Keratinocyte (primary cell): Measurements from ENCODE around the gene ACER3. TPM values are rescaled to one million over a fixed set of nuclear protein-coding genes. Genes with fewer than 3 reads are reported as not detected.

ENCODE experiments used
- DNase-seq: peaks from one replicate; pipeline ENCODE4 v3.0.0-alpha.2; 2011; ENCODE audit warnings: low read depth, missing footprints, low spot score
- FAIRE-seq: peaks from 2 replicates; lab custom pipeline; 2011; peaks lifted over from hg19 to GRCh38; lab: Jason Lieb, UNC
- H2AFZ ChIP-seq: 2 replicates; pipeline ENCODE4 v1.6.0; 2012; ENCODE audit warnings: low read length, control low read depth, inconsistent platforms; ENCODE audit not compliant: control insufficient read depth
- H3K27ac ChIP-seq: 2 replicates; pipeline ENCODE4 v1.5.1; 2011; ENCODE audit warnings: low read length; ENCODE audit not compliant: control insufficient read depth, insufficient read depth
- H3K27me3 ChIP-seq: 3 replicates; pipeline ENCODE4 v1.6.0; 2011; ENCODE audit warnings: low read length; ENCODE audit not compliant: control insufficient read depth, insufficient read depth; ENCODE audit errors: extremely low read depth
- H3K36me3 ChIP-seq, 2 experiments: 2 replicates in 1 of 2; 3 replicates in 1 of 2; pipeline ENCODE4 v1.5.1; 2011; ENCODE audit warnings: low read length in 2 of 2, mild to moderate bottlenecking in 1 of 2; ENCODE audit not compliant: control insufficient read depth in 2 of 2, insufficient read depth in 2 of 2; ENCODE audit errors: extremely low read depth in 1 of 2
- H3K4me1 ChIP-seq: 3 replicates; pipeline ENCODE4 v1.5.1; 2011; ENCODE audit warnings: low read length; ENCODE audit not compliant: control insufficient read depth, insufficient read depth; ENCODE audit errors: extremely low read depth
- H3K4me2 ChIP-seq: 3 replicates; pipeline ENCODE4 v1.6.0; 2011; ENCODE audit warnings: low read depth, low read length; ENCODE audit not compliant: control insufficient read depth, insufficient read depth; ENCODE audit errors: extremely low read depth
- H3K4me3 ChIP-seq, 3 experiments: fragments of 200-600 bp in 1 of 3; sonication (generic) in 1 of 3; 2 replicates in 2 of 3; 3 replicates in 1 of 3; pipeline ENCODE4 v1.5.1; 2011 to 2016; ENCODE audit warnings: low read length in 3 of 3, mild to moderate bottlenecking in 3 of 3, control low read depth in 2 of 3, inconsistent platforms in 1 of 3, low read depth in 1 of 3, mixed read lengths in 1 of 3, mixed run types in 1 of 3, moderate library complexity in 1 of 3; ENCODE audit not compliant: control insufficient read depth in 2 of 3, insufficient read depth in 2 of 3; ENCODE audit errors: extremely low read depth in 1 of 3
- H3K79me2 ChIP-seq: 2 replicates; pipeline ENCODE4 v1.6.0; 2012; ENCODE audit warnings: low read length; ENCODE audit not compliant: control insufficient read depth, insufficient read depth
- H3K9ac ChIP-seq: 3 replicates; pipeline ENCODE4 v1.6.0; 2011; ENCODE audit warnings: low read length; ENCODE audit not compliant: control insufficient read depth, insufficient read depth; ENCODE audit errors: extremely low read depth
- H3K9me1 ChIP-seq: 3 replicates; pipeline ENCODE4 v1.6.0; 2011; ENCODE audit warnings: low read length; ENCODE audit not compliant: control insufficient read depth, insufficient read depth; ENCODE audit errors: extremely low read depth
- H3K9me3 ChIP-seq: 2 replicates; pipeline ENCODE4 v1.5.1; 2012; ENCODE audit warnings: low read depth, low read length; ENCODE audit not compliant: control insufficient read depth
- H4K20me1 ChIP-seq: 3 replicates; pipeline ENCODE4 v1.6.0; 2011; ENCODE audit warnings: low read length; ENCODE audit not compliant: control insufficient read depth, insufficient read depth; ENCODE audit errors: extremely low read depth
- CTCF ChIP-seq, 3 experiments: IDR thresholded peaks in 1 of 3; conservative IDR thresholded peaks in 1 of 3; optimal IDR thresholded peaks in 1 of 3; 2 replicates in 2 of 3; 3 replicates in 1 of 3; pipeline versions ENCODE3 to v1.5.1; 2011; ENCODE audit warnings: low read length in 3 of 3, mild to moderate bottlenecking in 3 of 3, moderate library complexity in 2 of 3, control low read depth in 1 of 3, inconsistent platforms in 1 of 3; ENCODE audit not compliant: insufficient read depth in 2 of 3; ENCODE audit errors: extremely low read depth in 1 of 3
- EZH2 ChIP-seq: IDR thresholded peaks from one replicate; pipeline ENCODE4 v1.6.1; 2012; ENCODE audit warnings: inconsistent platforms, mild to moderate bottlenecking, low read length, moderate library complexity
- dilution Hi-C: fragments of 300-500 bp; cut with MboI; formaldehyde crosslinking; loops from one replicate; pipeline ENCODE4 v1.7.0; 2020; ENCODE audit warnings: low sequenced_read_pairs; ENCODE audit not compliant: extremely low pct_ligation_motif_present
- polyA plus RNA-seq, 5 experiments: library from polyadenylated mRNA; depleted of rRNA in 3 of 5; stranded (reverse) in 3 of 5; stranded (forward) in 1 of 5; unstranded in 1 of 5; fragments of >200 nt; gene quantifications; 1 replicate in 1 of 5; 2 replicates in 3 of 5; 3 replicates in 1 of 5; pipeline versions ENCODE4 v1.2.1 to v1.2.3, GENCODE V29; 2011 to 2012; ENCODE audit warnings: missing spikeins in 2 of 5, low read depth in 1 of 5, low replicate concordance in 1 of 5

ACER3 gene
- polyA plus RNA-seq, 1 donor (not counting 4 experiments of a cell fraction or from before 2014, with no cell fraction given): 55.0 TPM

GRCh38 chr11:76910620-76911414 lies 50.1 kb downstream of the ACER3 start:
- no peaks in the 10 kb centered on the region for H3K4me1 ChIP-seq
- FAIRE-seq: no peak
- H3K9me3 ChIP-seq: peaks cover 2% of the 10 kb centered on the region
- H3K36me3 ChIP-seq: no peaks in the 10 kb centered on the region
- no peaks in the 10 kb centered on the region for H4K20me1 ChIP-seq
- no peak for TF ChIP-seq EZH2
- H2AFZ ChIP-seq: no peak overlapping the region
- no peaks in the 10 kb centered on the region for H3K9me1 ChIP-seq
- no peak overlapping the region for H3K4me2 ChIP-seq
- dilution Hi-C loops: no loop called here
- H3K9ac ChIP-seq: no peak overlapping the region
- no peak overlapping the region for H3K27ac ChIP-seq
- no peak overlapping the region for H3K4me3 ChIP-seq
- no peak for DNase-seq
- H3K79me2 ChIP-seq: peaks cover 13% of the 10 kb centered on the region
- no peaks in the 10 kb centered on the region for H3K27me3 ChIP-seq

DNA sequence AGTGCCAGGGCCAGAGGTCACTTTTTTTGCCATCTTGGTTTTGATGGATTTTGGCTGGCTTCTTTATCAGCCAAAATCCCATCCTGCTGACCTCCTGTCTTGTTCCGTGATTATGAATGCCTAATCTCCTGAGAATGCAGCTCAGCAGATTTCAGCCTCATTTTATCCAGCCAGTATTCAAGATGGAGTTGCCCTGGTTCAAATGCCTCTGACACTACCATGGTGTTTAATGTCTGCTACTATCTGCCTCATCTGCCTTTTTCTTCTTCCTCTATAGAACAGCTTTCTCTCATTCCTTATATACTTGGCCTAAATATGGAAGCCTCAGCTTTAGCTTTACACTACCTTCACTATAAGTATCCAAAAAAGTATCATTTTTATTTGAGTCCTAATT lies 50.7 kb downstream of the ACER3 start:
- H3K4me2 ChIP-seq: no peak overlapping the region
- no peak overlapping the region for H3K4me3 ChIP-seq
- H3K4me1 ChIP-seq: no peaks in the 10 kb centered on the region
- FAIRE-seq: no peak
- no peak for TF ChIP-seq EZH2
- TF ChIP-seq CTCF (optimal IDR thresholded peaks at IDR 0.05 in 1 of 3, IDR thresholded peaks at IDR 0.05 in 1 of 3, conservative IDR thresholded peaks at IDR 0.05 in 1 of 3; ENCODE audit: extremely low read depth in 1 of 3, insufficient read depth in 2 of 3, low read length in 3 of 3): no peak
- H4K20me1 ChIP-seq: no peaks in the 10 kb centered on the region
- no peak overlapping the region for H2AFZ ChIP-seq
- H3K79me2 ChIP-seq: peaks cover 9% of the 10 kb centered on the region
- no peaks in the 10 kb centered on the region for H3K27me3 ChIP-seq
- dilution Hi-C loops: no loop called here
- H3K9me1 ChIP-seq: no peaks in the 10 kb centered on the region
- no peaks in the 10 kb centered on the region for H3K36me3 ChIP-seq
- no peak overlapping the region for H3K27ac ChIP-seq
- no peak overlapping the region for H3K9ac ChIP-seq
- DNase-seq: no peak
- H3K9me3 ChIP-seq: no peaks in the 10 kb centered on the region

- FAIRE-seq: no peak
- TF ChIP-seq EZH2: no peak
- TF ChIP-seq CTCF (optimal IDR thresholded peaks at IDR 0.05 in 1 of 3, IDR thresholded peaks at IDR 0.05 in 1 of 3, conservative IDR thresholded peaks at IDR 0.05 in 1 of 3; ENCODE audit: extremely low read depth in 1 of 3, insufficient read depth in 2 of 3, low read length in 3 of 3): no peak
- H4K20me1 ChIP-seq: no peaks in the 10 kb centered on the region
- dilution Hi-C loops: no loop called here
- H3K9ac ChIP-seq: no peak overlapping the region
- no peak overlapping the region for H3K4me3 ChIP-seq
- no peaks in the 10 kb centered on the region for H3K36me3 ChIP-seq
- DNase-seq: no peak
- H3K27me3 ChIP-seq: no peaks in the 10 kb centered on the region
- no peak overlapping the region for H3K4me2 ChIP-seq
- no peaks in the 10 kb centered on the region for H3K9me3 ChIP-seq
- no peak overlapping the region for H3K27ac ChIP-seq
- no peaks in the 10 kb centered on the region for H3K4me1 ChIP-seq
- peaks cover 9% of the 10 kb centered on the region for H3K79me2 ChIP-seq
- no peak overlapping the region for H2AFZ ChIP-seq
- H3K9me1 ChIP-seq: no peaks in the 10 kb centered on the region
Observed at GRCh38 chr11:76916712-76917111, 56.0 kb downstream of the ACER3 start.
